HG03025 (cell line): ENCODE results near the gene EAF1.
"Not testable (repeated sequence)": the region's sequence is repeated elsewhere in the genome, so short reads cannot be mapped to it uniquely, and the experiment has no call there.

ENCODE experiments used
- ATAC-seq: cut with Tn5 transposase; IDR thresholded peaks from one replicate; pipeline ENCODE4 v1.9.1; 2021; ENCODE audit warnings: mild to moderate bottlenecking, moderate library complexity; ENCODE audit not compliant: unreplicated experiment, low FRiP score

Gene EAF1

GRCh38 chr3:15450438-15451215 lies 23.2 kb downstream of the EAF1 start:
- ATAC-seq, result no peak

GRCh38 chr3:15451216-15452113 lies 24.1 kb downstream of the EAF1 start:
- no peak for ATAC-seq

- no peak for ATAC-seq
Observed at GRCh38 chr3:15452156-15452555, 24.8 kb downstream of the EAF1 start.

- ATAC-seq, result no peak
Observed at GRCh38 chr3:15452961-15453360, 25.6 kb downstream of the EAF1 start.

- ATAC-seq, result no peak
Observed at GRCh38 chr3:15453501-15453900, 26.1 kb downstream of the EAF1 start.

- ATAC-seq, result no peak
Observed at GRCh38 chr3:15453991-15454625, 26.7 kb downstream of the EAF1 start.

- no peak for ATAC-seq
Observed at GRCh38 chr3:15454965-15455364, 27.6 kb downstream of the EAF1 start.

GRCh38 chr3:15455756-15456155 lies 28.4 kb downstream of the EAF1 start:
- ATAC-seq, result no peak

- ATAC-seq, result no peak
Observed at GRCh38 chr3:15456321-15456720, 28.9 kb downstream of the EAF1 start.

GRCh38 chr3:15456915-15457314 lies 29.5 kb downstream of the EAF1 start:
- ATAC-seq, result not testable (repeated sequence)

- no peak for ATAC-seq
Observed at GRCh38 chr3:15458212-15458780, 30.9 kb downstream of the EAF1 start.

- no peak for ATAC-seq
Observed at GRCh38 chr3:15460891-15461531, 33.6 kb downstream of the EAF1 start.

GRCh38 chr3:15462451-15462850 lies 35.1 kb downstream of the EAF1 start:
- no peak for ATAC-seq

GRCh38 chr3:15465876-15466585 lies 38.6 kb downstream of the EAF1 start:
- ATAC-seq, result no peak

GRCh38 chr3:15467227-15468181 lies 40.1 kb downstream of the EAF1 start:
- no peak for ATAC-seq

GRCh38 chr3:15470261-15470660 lies 42.9 kb downstream of the EAF1 start:
- no peak for ATAC-seq

- no peak for ATAC-seq
Observed at GRCh38 chr3:15470849-15471248, 43.5 kb downstream of the EAF1 start.

GRCh38 chr3:15471861-15472260 lies 44.5 kb downstream of the EAF1 start:
- no peak for ATAC-seq

GRCh38 chr3:15475161-15475560 lies 47.8 kb downstream of the EAF1 start:
- no peak for ATAC-seq
